HG03378 (cell line): Measurements from ENCODE around the gene ZCCHC13.
"Not testable (repeated sequence)": the region's sequence is repeated elsewhere in the genome, so short reads cannot be mapped to it uniquely, and the experiment has no call there.

Experiments
- ATAC-seq: cut with Tn5 transposase; IDR thresholded peaks from one replicate; pipeline ENCODE4 v1.9.1; 2021; ENCODE audit warnings: mild to moderate bottlenecking, moderate library complexity; ENCODE audit not compliant: unreplicated experiment

The ZCCHC13 gene

DNA sequence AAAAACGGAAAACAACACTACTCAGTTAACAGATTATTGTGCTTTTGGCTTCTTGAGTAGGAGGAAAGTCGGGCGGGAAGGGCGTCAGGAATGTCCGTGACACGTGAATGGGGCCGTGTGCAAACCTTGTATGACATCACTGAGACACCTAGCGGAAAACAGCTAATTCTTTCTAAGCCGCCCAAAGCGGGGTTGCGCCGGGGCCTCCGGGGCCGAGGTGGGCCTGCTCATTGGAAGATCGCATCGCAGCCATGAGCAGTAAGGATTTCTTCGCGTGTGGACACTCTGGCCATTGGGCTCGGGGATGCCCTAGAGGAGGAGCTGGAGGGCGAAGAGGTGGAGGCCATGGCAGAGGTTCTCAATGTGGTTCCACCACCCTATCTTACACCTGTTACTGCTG, at the start of gene ZCCHC13:
TSS of gene ZCCHC13 (plus strand) at position 165 of the 400 bp plus-strand sequence. CDS start at position 252, 87 bp downstream.
- ATAC-seq = no peak

DNA sequence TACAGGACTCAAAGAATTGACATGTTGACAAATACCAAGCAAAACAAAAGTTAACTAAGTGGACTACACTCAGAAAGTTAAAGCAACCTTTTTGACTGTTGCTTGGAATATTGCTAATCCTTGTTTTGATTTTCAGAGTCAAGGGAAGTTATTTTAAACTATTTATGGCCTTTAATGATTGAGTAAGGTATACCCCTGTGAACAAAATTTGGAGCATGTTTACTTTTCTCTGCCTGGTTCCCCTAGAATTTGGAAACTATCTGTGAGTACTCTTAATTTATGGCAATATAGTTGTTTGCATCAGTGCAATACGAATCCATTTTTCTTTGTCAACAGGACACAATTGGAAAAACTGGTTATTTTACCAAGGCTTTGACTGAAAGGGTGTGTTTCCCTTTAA, 45.9 kb upstream of the ZCCHC13 start:
- ATAC-seq = not testable (repeated sequence)

DNA sequence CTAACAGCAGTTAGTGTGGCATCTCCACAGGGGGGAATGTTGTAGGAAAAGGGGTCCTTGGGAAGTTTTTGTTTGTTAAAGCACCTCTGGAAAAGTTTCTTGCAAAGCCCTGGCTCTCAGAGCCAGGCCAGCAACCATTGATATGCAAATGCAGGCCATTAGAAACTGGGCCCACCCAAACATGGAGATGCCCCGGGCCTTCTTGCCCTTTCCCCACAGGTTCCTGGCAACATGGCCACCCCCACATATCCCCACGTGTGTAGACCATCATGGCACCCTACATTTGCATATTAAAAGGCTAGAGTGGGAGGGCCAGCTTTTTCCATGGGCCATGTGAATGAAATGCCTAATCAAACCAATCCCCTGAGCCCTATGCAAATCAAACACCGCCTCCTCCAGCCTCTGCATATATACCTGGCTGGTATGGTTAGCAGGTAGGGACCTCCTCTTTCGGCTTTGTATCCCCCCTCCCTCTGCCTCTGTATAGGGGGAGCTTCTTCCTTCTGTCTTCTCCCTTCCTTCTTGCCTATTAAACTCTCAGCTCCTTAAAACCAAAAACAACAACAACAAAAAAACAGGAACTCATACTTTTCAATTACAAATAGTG, 44.0 kb upstream of the ZCCHC13 start:
- no peak for ATAC-seq

DNA sequence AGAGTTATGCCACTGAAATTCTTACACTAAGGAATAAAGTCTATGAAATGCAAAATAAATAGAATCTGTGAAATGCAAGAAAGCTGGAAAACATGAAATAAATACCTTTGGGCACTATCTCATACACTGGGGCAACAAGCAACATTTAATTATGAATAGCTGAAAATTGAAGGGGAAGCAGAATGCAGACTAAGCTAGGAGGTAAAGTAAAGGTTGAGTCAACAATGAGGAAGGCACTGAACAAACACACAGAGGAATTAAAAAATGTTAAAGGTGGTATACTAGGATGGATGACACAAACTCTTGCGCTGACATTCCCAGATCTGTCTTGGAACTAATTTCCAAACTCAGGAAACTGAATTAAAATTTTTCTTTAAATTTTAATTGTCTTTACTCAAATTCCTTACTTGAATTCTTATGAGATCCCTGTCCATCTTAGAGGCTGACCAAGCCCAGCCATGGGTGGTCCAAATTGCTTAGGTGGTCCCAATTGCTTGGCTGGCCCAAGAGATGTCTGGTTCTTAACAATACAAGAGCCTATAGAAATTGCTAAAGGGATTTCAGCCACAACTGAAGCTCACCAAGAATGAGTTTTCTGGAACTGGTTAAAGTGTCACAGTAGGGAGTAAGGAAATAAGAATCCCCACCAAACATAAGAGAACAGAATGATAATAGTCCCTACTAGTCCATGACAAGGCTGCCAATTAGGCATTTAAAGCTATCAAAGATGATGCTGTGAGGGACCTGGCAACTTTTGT, 41.3 kb upstream of the ZCCHC13 start:
- no peak for ATAC-seq

DNA sequence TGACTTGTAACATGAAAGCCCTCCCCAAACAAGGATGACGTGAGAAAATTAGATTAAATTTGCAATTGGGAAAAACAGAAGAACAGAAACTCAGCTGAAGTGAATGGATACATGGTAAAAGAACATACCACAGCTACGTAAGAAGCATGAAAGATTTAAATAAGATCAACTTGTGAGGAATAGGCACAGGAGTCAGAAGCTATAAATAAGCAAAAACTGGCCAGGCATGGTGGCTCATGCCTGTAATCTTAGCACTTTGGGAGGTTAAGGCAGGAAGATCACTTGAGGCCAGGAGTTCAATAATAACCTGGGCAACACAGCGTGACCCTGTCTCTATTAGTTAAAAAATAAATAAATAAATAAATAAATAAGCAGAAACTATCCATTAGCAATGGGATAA, 33.6 kb upstream of the ZCCHC13 start:
- no peak for ATAC-seq

DNA sequence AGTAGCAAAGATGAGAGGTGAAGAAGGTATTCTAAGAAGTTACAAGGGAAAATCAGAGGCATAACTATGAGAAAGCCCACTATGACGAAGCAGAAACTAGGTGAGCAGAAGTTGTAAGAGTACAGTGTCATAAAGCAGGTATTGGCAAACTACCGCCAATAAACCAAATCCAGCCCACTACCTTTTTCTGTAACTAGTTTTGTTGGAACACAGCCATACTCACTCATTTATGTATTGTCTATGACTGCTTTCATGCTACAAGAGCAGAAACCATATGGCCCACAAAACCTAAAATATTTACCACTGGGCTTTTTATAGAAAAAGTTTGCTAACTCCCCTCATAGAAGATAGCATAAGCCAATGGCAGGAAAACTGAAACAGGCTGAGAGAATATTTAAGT, 31.8 kb upstream of the ZCCHC13 start:
- ATAC-seq = peak; percentile 81

DNA sequence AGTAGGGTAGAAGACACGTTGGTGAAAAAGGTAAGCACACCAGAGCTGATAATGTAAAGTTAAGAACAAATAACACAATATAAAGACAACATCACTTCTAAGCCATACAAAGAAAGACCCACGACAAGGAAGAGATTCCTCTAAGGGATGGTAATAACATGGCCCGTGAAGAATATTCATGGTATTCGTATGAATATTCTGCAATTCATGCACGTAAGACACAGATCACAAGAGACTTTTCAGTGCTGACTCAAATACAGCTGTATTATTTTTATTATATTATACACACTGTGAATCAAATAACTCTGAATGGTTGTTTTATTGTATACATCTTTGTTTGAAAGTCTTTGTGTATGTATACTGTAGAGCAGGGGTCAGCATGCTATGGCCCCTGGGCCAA, 29.5 kb upstream of the ZCCHC13 start:
- ATAC-seq = no peak

DNA sequence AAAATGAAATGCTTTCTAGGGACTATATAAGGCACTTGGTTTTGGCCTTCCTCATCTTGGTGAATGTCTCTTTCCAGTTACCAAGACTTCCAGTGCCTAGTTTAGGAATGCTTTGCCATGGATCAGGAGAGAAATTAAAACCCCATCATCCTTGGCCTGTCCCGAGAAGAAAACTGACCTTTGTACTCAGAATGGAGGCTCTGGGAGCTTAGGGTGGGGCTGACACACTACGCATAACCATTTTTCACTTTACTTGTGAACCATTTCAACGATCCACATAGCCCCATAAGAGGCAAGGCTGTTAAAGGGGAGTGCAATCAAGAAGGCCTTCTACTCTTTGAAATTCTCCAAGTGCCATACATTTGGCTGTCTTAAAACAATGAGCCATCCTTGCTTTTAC, 26.7 kb upstream of the ZCCHC13 start:
- ATAC-seq = no peak

DNA sequence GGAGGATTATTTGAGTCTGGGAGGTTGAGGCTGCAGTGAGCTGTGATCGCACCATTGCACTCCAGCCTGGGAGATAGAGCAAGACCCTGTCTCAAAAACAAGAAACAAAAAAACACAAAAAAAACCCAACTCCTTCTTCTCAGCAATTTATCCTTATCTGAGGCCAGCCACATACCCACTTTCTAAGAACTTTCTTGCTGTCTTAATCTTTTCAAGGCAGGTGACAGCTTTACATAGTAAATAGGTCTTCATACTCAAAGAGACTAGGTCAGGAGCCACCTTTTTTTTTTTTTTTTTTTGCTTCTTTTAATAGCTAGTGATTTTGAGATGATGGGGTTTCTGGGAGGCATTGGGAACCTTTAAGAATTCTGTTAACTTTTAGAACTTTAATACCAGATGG, 26.1 kb upstream of the ZCCHC13 start:
- ATAC-seq = no peak

DNA sequence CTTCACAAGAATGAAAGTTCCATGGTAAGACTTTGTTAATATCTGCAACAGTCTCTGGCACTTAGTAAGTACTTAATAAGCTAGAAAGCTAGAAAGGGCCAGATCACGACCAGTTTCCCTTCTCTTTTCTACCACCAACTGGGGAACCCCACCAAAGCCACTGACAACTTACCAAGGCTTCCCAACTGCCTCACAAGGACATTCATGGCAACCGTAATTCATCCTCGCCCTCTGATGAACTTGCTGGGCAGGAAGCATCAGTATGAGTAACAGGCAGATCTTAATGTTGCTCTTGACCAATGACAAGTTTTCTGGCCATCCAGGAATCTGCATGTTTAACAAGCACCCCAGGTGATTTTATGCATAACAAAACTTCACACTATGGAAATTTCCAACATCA, 23.2 kb upstream of the ZCCHC13 start:
- peak; percentile 79 for ATAC-seq

DNA sequence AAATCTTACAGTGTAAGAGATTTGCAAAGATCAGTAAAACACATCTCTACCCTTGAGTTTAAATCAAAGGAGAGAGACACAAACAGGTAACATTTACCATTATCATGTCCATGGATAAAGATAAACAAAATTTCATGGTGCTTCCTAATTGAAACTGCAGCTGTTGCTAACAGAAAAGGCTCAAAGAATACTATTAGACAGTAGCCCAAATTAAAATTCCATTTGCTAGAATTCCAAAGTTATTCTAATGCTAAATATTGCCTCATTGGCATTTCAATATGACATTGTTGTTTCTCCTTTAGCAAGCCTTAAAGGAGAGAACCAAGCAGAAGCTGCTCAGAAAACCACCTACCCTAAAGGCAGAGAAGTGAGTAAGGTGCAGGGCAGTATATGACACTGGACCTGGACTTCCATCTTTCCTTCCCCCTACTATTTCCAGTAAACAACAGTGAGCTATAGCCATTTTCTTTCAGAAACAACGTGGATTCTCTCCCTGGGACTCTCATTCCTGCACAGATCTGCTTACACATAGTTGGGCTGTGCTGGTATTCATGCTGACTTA, 19.5 kb upstream of the ZCCHC13 start:
- no peak for ATAC-seq

DNA sequence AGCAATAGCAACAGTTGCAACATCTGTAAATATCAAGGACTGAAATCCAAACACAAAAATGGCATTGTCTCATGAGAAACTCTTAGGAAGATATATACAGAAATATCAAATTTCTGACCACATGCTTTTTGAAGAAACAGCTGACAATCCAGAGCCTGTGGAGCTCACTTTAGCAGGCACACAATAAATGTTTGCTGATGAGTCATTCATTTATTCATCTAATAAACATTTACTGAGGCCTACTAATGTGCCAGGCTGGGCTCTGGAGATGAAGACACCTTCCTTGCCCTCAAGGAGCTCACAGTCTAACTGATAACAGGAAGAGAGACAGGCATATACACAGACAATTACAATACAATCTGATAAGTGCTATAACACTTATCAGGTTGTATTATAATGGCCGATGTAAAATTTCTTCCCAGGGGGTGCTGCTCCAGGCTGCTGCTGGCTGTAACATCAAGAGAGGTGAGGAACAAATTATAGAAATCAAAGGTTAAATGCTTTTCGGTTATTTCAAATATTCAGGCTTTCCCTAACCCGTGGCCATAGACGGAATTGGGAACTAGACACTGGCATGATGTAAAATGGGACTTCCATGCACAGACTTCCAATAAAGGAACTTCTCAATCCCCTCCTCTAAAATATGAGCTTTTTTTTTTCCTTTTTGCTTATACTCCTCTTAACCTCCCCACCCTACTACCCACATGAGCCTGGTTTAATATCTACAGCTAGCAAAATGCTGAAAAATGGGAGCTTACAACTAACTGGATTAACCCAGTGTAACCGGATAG, 16.8 kb upstream of the ZCCHC13 start:
- ATAC-seq = no peak

DNA sequence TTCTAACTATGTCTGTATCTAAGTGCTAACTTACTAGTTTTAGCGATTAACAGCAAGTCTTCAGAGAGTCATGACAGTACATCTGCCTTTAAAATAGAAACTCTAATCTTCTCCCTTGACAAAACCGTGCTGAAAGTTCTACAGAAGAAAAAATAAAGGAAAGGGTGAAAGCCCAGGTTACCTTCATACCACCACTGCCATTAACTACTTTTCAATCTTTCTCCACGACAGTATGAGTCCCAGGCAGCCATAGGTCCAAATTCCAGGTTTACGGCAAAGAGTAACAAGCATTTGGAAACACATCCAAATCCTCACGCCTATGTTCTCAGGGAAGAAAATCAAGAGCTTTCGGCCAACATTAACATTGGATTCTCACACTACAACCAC, 12.4 kb upstream of the ZCCHC13 start:
- ATAC-seq = no peak

DNA sequence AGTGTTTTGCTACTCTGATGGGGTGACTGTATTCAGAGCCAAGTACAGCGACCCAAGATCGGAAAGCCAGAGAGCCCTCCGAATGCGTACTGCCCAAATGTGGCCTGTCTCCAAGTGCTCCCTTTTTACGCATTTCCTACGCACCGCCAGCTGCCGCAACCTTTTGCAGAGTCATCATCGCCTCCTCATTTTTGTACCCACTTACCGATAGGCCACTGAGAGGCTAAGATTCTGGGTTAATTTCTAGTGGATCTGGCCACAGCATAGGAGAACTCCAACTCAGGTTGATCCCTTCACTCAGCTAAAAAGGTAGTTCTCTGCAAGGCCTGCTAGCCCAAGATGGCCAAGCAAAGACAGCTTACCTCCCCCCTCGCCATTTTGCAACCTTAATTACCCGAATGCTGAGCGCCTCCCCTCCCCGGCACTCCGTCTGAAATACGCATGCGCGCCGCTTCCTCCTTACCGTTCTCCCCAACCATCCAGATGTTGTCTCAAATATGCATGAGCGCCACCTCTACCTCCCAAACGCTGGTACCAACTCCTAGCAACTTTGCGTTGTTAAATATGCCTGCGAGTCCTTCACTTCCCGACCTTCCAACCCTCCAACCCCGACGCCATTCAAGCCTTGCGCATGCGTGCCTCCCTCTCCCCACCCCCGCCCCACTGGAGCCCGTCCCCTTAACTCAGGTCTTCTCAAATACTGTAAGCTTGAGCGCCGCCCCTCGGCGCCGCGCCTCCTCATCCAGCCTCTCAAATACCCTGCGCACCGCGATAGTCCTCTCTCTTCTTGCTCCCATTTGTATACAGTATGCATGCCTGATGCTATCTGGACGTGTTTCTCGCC, 11.8 kb upstream of the ZCCHC13 start:
- ATAC-seq = peak; percentile 88

DNA sequence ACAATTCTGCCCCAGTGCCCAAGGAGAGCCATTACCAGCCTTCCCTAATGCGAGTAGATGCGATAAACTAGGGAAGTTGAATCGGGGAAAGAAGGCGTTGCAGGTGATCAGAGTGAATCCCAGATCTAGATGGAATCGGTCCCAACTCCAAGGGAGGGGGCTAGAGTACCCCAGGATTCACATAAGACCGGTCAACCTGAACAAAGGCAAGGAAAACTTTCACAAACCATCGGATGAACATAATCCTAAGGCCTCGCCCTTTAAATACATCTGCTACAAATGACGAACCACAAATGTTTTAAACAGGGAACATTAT, 11.2 kb upstream of the ZCCHC13 start:
- ATAC-seq = no peak

DNA sequence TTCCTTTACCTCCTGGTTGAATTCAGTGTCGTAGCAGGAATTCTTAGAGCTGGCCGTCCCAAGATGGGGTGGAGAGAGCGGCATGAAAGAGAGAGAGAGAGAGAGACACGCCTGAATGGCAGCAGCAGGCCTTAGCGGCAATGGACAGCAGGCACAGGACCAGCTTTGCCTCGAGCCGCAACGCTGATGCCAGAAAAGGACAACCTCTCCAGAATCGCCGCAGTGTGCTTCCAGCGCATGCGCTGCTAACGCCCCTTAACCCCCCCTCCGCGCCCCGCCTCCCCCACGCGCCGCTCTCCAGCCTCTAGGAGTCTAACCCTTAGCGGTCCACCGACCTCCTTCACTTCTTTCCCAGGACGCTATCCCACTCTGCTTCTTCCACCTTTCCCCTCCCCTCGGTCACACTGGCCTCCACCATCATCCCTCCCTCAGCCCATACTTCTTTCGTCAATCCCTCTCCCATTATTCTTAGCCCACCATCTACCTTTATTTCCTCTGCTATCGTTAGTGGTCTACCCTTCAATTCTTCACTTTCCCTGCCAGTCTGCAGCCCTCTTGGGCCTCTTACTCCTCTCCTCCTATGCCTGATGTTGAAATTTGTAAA, 10.5 kb upstream of the ZCCHC13 start:
- no peak for ATAC-seq

DNA sequence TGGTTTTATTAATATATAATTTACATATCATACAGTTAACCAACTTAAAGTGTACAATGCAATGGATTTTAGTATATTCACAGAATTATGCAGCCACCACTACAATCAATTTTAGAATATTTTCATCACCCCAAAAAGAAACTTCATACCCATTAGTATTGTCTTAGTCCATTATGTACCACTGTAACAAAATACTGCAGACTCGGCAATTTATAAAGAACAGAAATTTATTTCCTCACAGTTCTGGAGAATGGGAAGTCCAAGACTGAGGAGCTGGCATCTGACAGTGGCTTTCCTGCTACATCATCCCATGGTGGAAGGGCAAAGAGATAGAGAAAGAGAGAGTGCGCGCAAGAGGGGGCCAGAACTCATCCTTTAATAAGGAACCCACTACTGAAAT, 8.9 kb upstream of the ZCCHC13 start:
- ATAC-seq = no peak

DNA sequence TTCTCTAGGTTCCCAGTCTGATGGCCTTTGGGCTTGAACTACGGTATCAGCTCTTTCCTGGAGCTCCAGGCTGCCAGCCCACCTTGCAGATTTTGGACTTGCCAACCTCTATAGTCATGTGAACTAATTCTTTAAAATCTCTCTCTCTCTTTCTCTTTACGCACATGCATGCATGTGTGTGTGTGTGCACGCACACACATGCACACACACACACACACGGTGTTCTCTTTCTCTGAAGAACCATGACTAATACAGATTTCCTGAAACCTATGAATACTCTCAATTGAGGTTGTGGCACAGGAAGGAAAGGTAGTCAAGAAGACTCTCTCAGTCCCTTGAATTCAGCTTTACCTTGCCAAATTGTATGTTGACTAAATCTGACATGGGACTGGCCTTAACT, 6.2 kb upstream of the ZCCHC13 start:
- ATAC-seq = no peak

DNA sequence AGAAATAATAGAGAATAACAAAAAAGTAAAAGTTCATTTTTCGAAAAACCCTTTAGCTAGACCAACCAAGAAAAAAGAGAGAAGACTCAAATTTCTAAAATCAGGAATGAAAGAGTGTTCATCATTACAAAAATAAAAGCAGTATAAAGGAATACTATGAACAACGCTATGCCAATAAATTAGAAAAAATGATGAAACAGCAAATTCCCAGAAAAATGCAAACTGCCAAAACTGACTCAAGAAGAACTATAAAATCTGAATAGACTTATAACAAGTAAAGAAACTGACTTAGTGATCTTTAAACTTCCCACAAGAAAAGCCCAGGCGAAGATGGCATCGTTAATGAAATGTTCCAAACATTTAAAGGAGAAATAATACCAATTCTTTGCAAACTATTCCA, 3.1 kb upstream of the ZCCHC13 start:
- ATAC-seq = no peak

DNA sequence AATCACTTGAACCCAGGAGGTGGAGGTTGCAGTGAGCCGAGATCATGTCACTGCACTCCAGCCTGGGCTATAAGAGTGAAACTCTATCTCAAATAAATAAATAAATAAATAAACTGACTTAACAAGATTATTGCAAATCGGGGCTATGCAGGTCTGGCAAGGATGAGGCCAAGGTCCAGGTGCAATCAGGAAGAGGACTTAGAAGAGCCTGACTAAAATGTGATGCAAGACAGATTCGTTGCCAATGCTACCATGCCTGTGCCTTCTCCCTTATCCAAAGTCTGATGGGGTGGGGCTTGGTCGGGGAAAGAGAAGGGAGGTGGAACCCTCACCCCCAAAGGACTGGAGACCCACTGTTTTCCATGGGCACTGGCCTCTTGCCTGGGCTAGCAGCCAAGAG, 14.7 kb downstream of the ZCCHC13 start:
- no peak for ATAC-seq

DNA sequence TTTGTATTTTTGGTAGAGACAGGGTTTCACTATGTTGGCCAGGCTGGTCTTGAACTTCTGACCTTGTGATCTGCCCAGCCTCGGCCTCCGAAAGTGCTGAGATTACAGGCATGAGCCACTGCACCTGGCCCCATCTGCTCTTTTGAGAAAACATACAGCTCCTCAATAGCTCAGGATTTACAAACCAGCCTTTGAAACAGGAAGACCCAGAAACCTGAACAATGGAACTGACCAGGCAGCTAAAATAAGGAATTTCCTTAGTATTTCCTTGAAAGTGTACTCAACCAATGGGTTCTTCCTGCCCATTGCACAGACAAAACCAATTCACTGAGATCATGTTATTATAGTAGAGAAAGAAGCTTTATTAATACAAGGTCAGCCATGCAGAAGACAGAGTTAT, 15.3 kb downstream of the ZCCHC13 start:
- ATAC-seq = not testable (repeated sequence)
